GM18502 (cell line): Measurements from ENCODE around the gene KLF16.

ENCODE experiments used
- ATAC-seq: cut with Tn5 transposase; IDR thresholded peaks from one replicate; pipeline ENCODE4 v1.9.1; 2021; ENCODE audit warnings: mild to moderate bottlenecking; ENCODE audit not compliant: unreplicated experiment, poor library complexity

The KLF16 gene

GRCh38 chr19:1856698-1857603 is 6.4 kb downstream of the KLF16 start:
- no peak for ATAC-seq

DNA sequence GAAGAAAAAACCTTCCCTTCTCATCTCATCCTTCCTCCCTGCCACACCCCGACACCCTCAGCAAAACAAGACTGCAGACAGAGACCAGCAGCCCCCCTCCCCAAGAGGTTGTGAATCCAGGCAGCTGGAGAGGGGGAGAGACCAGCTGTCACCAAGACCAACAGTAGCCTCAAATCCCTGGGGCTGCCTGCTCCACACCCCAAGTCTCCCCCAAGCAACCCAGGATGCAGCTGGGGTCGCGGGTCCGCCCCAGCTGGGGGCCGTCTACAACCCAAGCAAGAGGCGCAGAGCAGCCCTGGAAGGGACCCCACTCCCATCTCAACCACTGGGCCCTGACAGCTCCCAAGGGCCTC is 7.1 kb downstream of the KLF16 start:
- no peak for ATAC-seq

DNA sequence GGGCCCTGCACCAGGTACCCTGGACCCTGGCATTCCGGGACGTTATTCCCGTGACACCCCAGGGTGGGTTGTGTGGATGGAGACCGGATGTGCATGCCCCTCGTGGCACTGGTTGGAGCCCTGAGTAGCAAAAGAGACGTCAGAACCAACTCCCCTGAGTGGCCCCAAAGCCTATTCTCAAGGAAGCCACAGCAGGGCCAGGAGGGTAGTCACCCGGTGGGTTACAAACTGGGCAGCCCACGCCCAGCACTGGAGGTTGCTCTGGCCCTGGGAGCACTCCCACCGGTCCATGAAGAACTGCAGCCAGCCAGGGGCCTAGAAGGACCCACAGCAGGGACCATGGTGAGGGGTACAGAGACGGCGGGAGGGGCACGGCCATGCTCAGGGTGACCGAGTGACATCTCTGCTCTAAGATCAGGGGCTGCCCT is 7.5 kb downstream of the KLF16 start:
- ATAC-seq: peak; percentile 3

- ATAC-seq: peak; percentile 58
Measured at GRCh38 chr19:1855040-1855827, 8.1 kb downstream of the KLF16 start.

DNA sequence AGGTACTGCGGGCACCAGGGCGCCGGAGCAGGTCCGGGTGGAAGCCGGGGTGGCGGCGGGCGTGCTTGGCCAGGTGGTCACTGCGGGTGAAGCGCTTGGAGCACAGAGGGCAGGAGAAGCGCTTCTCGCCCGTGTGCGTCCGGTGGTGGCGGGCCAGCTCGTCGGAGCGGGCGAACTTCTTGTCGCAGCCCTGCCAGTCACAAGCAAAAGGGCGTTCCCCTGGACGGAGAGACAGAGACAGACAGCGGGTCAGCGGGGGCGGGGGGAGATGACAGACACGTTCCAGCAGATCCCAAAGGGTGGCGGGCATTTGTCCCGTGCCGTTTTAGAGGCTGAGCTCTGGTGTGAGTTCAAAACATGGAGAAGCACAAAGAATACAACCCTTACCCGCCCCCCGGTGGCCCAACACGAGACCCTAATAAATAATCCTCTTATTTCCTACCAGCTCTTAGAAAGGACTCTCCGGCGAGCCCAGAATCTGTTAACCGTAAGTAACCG is 8.8 kb downstream of the KLF16 start:
- no peak for ATAC-seq

DNA sequence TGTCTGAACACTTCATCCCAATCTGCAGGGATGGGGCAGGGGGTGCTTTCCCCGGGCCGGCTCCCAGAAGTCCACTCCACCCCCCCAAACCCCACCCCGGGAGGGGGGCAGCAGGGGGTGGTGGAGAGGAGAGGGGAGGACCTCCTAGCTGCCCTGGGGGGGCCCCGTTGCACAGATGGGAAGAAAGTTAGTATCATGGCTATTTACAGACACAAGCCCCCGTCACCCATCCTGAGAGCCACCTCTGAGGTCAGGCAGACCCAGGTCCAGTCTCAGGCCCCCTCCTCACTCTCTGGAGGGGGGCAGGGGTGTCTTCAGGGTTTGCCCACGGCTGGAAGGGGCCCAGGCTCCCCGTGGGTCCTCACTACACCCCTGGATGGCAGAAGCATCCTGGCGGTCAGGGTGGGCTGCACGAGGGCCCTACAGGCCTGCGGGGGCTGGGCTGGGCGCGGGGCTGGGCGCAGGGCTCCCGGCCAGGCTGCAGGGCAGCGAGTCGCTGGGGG is 9.3 kb downstream of the KLF16 start:
- no peak for ATAC-seq

DNA sequence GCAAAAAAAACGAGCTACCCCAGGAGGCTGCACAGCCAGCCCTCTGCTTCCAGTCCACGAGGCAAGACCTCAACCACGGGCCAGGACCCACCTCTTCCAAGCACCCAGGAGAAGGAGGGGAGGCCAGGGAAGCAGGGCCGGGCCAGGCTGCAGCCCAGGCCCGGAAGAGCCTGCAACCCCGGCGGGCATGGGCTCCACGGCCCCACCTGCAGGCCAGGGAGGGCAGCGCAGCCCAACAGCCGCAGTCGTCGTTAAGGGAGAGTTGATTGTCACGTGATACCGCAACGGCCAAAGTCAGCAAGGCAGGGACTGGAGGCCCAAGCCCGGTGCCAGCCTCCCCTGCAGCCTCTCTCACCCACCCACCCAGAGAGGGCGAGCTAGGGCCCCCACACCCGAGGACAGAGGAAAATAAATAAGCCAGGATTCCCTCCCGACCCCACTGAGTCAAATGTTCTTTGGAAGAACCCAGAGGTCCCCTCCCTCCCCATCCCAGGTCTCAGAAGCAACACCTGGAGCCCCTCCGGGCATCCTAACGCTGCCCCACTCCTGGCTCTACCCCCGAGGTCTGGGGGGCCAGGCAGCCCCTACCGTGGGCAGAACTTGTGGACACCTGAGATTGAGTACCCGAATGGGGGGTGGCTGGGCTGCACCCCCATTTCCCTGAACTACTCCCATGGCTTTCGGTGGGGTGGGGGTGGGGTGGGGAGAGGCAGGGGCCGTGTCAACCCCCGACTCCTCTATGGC is 9.9 kb downstream of the KLF16 start:
- ATAC-seq: no peak

DNA sequence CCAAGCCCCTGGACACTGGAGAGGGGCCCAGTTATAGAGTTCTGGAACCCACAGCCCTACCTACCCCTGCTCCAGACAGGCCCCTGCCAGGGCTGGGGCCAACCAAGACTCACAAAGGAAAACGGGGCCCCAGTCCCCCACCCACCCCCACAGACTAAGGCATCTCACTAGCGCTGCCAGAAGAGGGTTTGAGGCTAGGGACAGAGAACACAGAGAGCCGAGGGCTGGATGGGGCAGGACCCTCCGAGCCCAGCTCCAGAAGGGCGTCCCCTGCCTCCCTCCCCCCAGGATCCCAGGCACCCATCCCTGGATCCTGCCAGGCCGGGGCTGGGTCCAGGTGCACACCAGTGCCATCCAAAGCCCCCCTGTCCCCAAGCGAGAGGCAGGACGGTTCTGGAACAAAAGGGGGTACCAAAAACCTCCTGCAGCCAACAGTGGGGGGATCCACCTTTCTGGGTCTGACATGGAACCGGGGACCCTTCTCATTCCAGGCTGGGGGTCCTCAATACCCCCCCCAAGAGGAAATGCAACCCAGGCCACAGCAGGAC is 10.7 kb downstream of the KLF16 start:
- ATAC-seq: no peak

- ATAC-seq: no peak
Measured at GRCh38 chr19:1851654-1852580, 11.5 kb downstream of the KLF16 start.

DNA sequence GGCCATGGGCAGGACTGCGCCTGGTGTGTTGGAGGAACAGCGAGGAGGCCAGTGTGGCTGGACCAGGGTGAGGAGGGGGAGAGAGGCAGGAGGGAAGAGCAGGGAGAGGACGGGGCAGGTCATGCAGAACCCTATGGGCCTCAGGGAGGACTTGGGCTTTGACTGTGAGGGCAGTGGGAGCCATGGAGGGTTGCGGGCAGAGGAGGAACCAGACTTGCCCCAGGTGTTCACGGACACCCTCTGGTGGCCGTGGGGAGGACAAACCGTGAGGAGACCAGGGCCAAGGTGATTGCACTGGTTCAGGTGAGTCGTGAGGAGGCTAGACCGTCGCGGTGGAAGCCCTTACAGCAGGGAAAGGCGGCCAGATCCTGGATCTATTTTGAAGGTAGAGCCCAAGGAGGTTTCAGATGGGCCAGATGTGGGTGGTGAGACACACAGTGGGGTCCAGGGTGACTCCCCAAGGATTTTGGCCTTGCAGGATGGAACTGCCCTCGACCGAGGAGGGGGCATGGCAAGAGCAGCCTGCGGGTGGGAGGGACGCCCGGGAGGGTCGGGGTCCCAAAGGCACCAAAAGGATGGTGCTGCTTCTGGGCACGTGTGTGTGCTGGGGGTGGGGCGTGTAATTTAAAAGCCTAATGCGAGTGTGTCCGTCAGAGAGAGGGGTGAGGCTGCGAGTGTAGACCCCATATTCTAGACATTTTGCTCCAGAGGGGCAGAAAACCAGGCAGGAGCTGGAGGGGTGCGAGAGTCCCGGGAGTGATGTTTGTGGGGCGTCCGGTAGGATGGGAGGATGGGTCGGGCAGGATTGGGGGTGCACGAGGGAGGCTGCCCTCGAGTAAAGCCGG is 12.3 kb downstream of the KLF16 start:
- ATAC-seq: no peak

GRCh38 chr19:1849886-1850398 is 13.4 kb downstream of the KLF16 start:
- no peak for ATAC-seq

- no peak for ATAC-seq
Measured at GRCh38 chr19:1849132-1849474, 14.3 kb downstream of the KLF16 start.

GRCh38 chr19:1848399-1849131 is 14.8 kb downstream of the KLF16 start, which contains the start of gene REXO1:
Gene REXO1, minus strand, starts transcription at chr19:1848483. Its CDS starts 125 bp downstream, at chr19:1848358.
- peak; percentile 67 for ATAC-seq

DNA sequence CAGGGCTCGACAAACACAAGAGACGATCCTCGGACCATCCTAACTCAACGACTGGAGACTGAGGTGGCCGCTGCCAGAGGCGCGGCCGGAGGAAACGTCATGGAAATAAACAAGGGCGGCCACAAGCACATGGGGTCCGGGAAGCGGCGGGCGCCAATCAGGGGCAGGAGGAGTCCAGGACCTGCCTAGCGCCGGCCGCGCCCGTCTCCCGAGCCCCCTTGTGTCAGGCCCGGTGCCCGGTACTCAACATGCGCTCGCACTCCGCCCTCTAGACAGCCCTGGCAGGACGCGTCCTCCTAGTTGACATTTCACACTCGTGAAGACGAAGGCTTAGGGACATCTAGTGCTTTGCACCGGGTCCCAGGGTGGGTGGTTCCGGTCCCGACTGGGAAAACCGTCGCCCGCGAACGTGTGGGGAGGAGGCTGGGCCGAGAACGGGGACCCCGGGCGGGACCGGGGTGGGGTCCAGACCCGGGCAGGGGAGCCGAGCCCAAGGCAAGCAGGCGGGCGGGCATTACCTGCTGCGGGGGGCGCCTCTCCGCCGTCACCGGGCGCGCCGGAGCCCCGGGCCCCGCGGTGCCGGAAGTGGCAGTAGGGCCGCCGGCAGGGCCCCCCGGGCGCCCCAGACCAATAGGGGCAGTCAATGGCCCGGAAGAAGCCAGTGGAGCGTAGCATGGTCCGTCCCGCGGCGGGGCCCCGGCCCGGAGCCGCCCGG is 15.5 kb downstream of the KLF16 start:
- ATAC-seq: peak; percentile 5

- ATAC-seq: no peak
Measured at GRCh38 chr19:1847348-1847683, 16.1 kb downstream of the KLF16 start.

DNA sequence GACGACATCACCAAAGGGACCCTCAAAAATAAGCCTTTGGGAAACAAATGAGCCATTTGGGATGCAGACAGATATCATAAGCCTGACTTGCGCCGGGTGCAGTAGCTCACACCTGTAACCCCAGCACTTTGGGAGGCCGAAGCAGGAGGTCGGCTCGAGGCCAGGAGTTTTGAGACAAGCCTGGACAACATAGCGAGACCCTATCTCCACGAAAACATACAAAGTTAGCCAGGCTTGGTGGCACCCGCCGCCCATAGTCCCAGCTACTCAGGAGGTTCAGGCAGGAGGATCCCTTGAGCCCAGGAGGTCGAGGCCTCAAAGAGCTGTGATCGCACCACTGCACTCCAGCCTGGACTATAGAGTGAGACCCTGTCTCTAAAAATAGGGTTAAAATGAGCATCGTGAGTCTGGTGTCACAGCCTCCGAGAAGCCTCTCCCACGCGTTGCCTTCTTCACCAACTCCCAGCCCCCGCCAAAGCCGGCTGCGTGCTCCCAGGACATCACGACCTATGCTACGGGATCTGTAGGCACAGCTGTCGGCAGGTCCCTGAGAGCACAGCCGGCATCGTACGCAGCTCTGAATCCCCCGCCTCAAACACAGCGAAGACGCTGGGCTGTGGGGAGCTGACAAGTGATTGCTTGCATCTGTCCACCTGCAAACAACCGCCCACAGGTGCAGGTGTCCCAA is 16.7 kb downstream of the KLF16 start:
- no peak for ATAC-seq
